NK-92 treated with Interleukin-12 subunit alpha and Interleukin-12 subunit beta, amount 100 ng/mL, for 24 hours (cell line): ENCODE measurements around the gene CCIN.
"Not testable (repeated sequence)": the region's sequence is repeated elsewhere in the genome, so short reads cannot be mapped to it uniquely, and the experiment has no call there.

ENCODE experiments used
- DNase-seq: peaks from one replicate; lab custom pipeline; 2025; lab: John Stamatoyannopoulos, UW

Gene CCIN

GRCh38 chr9:36158917-36159316 is 10.3 kb upstream of the CCIN start:
- no peak for DNase-seq

- DNase-seq, result not testable (repeated sequence)
These were observed 9.7 kb upstream of the CCIN start for GRCh38 chr9:36159509-36159908.

GRCh38 chr9:36160126-36160525 is 9.1 kb upstream of the CCIN start:
- not testable (repeated sequence) for DNase-seq

GRCh38 chr9:36161187-36161586 is 8.0 kb upstream of the CCIN start:
- no peak for DNase-seq

GRCh38 chr9:36162211-36162738 is 6.9 kb upstream of the CCIN start:
- DNase-seq, result no peak

GRCh38 chr9:36163049-36163785 is 6.0 kb upstream of the CCIN start:
- DNase-seq, result no peak

- DNase-seq, result no peak
These were observed 5.4 kb upstream of the CCIN start for GRCh38 chr9:36163786-36164170.

- DNase-seq, result no peak
These were observed 4.8 kb upstream of the CCIN start for GRCh38 chr9:36164372-36164771.

GRCh38 chr9:36164989-36165388 is 4.2 kb upstream of the CCIN start:
- no peak for DNase-seq

- DNase-seq, result no peak
These were observed 3.4 kb upstream of the CCIN start for GRCh38 chr9:36165826-36166167.

- peak; percentile 63 for DNase-seq
These were observed 2.8 kb upstream of the CCIN start for GRCh38 chr9:36166168-36166927.

- no peak for DNase-seq
These were observed 520 bp downstream of the CCIN start for GRCh38 chr9:36169708-36170107.

- DNase-seq, result no peak
These were observed 1.3 kb downstream of the CCIN start for GRCh38 chr9:36170531-36170930.

GRCh38 chr9:36173861-36174260 is 4.7 kb downstream of the CCIN start:
- DNase-seq, result no peak

GRCh38 chr9:36174271-36174670 is 5.1 kb downstream of the CCIN start:
- no peak for DNase-seq

- DNase-seq, result no peak
These were observed 5.5 kb downstream of the CCIN start for GRCh38 chr9:36174731-36175130.

GRCh38 chr9:36175209-36175608 is 6.0 kb downstream of the CCIN start:
- not testable (repeated sequence) for DNase-seq

GRCh38 chr9:36176496-36176895 is 7.3 kb downstream of the CCIN start:
- DNase-seq, result not testable (repeated sequence)

- DNase-seq, result no peak
These were observed 8.4 kb downstream of the CCIN start for GRCh38 chr9:36177571-36177970.

GRCh38 chr9:36180243-36180642 is 11.1 kb downstream of the CCIN start:
- not testable (repeated sequence) for DNase-seq

- no peak for DNase-seq
These were observed 18.2 kb downstream of the CCIN start for GRCh38 chr9:36187414-36187813.

GRCh38 chr9:36188212-36188611 is 19.0 kb downstream of the CCIN start:
- DNase-seq, result no peak

GRCh38 chr9:36189976-36190375 is 20.8 kb downstream of the CCIN start:
- no peak for DNase-seq
